Endothelial cell of umbilical vein (primary cell): Measurements from ENCODE around the gene MT1H.

Source experiments
- CTCF ChIP-seq, 2 donors: IDR thresholded peaks; 1 replicate in 1 of 2; 2 replicates in 1 of 2; pipeline ENCODE4 v1.5.1; 2011; ENCODE audit warnings: low read length in 2 of 2, mild to moderate bottlenecking in 2 of 2, moderate library complexity in 2 of 2, control low read depth in 1 of 2, inconsistent platforms in 1 of 2, low read depth in 1 of 2; ENCODE audit not compliant: insufficient read depth in 1 of 2; ENCODE audit errors: extremely low read depth in 1 of 2
- EZH2 ChIP-seq: IDR thresholded peaks from 2 replicates; pipeline ENCODE4 v1.6.1; 2012; ENCODE audit warnings: borderline replicate concordance, low read depth, mild to moderate bottlenecking, moderate library complexity, low read length, inconsistent platforms; ENCODE audit not compliant: severe bottlenecking
- FOS ChIP-seq: IDR thresholded peaks from 2 replicates; pipeline ENCODE4 v1.6.1; 2011; ENCODE audit warnings: mild to moderate bottlenecking, low read length, moderate library complexity, borderline replicate concordance; ENCODE audit not compliant: insufficient read depth
- GATA2 ChIP-seq: IDR thresholded peaks from 2 replicates; pipeline ENCODE4 v1.7.0; 2011; ENCODE audit warnings: low read depth, mild to moderate bottlenecking, moderate library complexity, mixed read lengths, low read length; ENCODE audit not compliant: insufficient read length, insufficient read depth
- MAX ChIP-seq: IDR thresholded peaks from 2 replicates; pipeline ENCODE4 v1.6.1; 2011; ENCODE audit not compliant: insufficient read depth, insufficient read length
- MYC ChIP-seq: IDR thresholded peaks from one replicate; pipeline ENCODE4 v1.6.1; 2011; ENCODE audit warnings: mild to moderate bottlenecking, low read depth, low read length
- POLR2A ChIP-seq: IDR thresholded peaks from 2 replicates; pipeline ENCODE4 v1.6.1; 2012; ENCODE audit warnings: low read depth, mild to moderate bottlenecking, control low read depth, low read length
- POLR2AphosphoS5 ChIP-seq: IDR thresholded peaks from 2 replicates; pipeline ENCODE4 v1.6.1; 2012; ENCODE audit warnings: low read depth, mild to moderate bottlenecking, control low read depth, low read length, moderate library complexity; ENCODE audit not compliant: insufficient read depth

DNA sequence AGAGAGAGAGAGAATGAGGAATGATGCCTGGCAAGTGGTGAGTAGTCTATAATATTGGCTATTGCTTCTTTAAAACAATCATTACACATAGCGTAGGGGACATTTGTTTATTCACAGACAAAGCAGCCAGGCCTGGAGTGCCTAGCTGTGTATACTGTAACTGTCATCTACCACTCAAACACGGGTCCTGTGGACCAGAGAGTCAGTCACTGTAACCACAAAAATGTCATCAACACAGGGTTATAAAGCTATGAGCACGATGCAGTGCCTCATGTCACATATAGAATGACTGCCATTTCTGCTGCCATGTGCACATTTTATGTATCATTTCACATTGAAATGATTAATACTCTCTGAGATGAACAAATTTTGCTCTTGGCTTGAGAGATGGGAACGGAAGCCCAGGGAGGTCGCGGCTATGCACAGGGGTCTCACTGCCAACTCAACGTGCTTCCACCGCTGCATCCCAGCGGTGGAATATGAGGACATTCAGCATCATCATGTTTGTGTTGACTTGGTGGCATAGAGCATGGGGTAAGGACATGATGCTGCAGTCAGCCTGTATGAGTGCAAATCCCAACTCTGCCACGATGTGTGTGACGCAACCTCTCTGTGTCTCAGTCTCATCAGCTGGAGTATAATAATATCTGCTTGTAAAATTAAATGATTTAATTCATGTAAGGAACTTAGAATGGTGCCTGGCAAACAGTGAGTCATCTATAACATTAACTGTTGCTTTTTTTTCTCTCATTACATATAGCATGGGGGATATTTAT, 3.3 kb downstream of the MT1H start:
- TF ChIP-seq CTCF (IDR thresholded peaks at IDR 0.05; ENCODE audit: extremely low read depth in 1 of 2, insufficient read depth in 1 of 2, low read depth in 1 of 2, low read length in 2 of 2) (no peak), POLR2A (no peak), FOS (no peak), GATA2 (no peak), MAX (no peak), POLR2AphosphoS5 (no peak), EZH2 (no peak), MYC (no peak)
